Testis (tissue), 2 donors: ENCODE results near the gene ILDR1.

Source experiments
- POLR2A ChIP-seq: fragments of 450-650 bp; IDR thresholded peaks from one replicate; pipeline ENCODE4 v1.6.1; 2017; ENCODE audit warnings: antibody characterized with exemption, mild to moderate bottlenecking, moderate library complexity
- TF ChIP-seq, protein P1 (sequence below), 3 experiments: fragments of 450-650 bp in 2 of 3; fragments of 200-600 bp in 1 of 3; sonication (generic) in 1 of 3; IDR thresholded peaks; one replicate each; pipeline ENCODE4 v1.5.1; 2016 to 2019; ENCODE audit warnings: antibody characterized with exemption in 3 of 3, mild to moderate bottlenecking in 2 of 3, moderate library complexity in 1 of 3

DNA sequence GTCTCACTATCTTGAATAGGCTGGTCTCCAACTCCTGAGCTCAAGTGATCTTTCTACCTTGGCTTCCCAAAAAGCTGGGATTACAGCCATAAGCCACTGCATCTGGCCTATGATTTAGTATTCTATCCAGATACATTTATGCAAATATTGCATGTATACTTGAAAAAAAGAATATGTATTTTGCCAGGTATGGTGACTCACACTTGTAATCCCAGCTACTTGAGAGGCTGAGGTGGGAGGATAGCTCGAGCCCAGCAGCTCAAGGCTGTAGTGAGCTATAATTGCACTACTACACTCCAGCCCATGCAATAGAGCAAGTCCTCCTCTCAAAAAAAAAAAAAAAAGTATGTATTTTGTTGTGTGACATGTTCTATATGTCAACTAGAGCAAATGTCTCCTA lies 73.4 kb downstream of the ILDR1 start:
- TF ChIP-seq, protein P1, sequence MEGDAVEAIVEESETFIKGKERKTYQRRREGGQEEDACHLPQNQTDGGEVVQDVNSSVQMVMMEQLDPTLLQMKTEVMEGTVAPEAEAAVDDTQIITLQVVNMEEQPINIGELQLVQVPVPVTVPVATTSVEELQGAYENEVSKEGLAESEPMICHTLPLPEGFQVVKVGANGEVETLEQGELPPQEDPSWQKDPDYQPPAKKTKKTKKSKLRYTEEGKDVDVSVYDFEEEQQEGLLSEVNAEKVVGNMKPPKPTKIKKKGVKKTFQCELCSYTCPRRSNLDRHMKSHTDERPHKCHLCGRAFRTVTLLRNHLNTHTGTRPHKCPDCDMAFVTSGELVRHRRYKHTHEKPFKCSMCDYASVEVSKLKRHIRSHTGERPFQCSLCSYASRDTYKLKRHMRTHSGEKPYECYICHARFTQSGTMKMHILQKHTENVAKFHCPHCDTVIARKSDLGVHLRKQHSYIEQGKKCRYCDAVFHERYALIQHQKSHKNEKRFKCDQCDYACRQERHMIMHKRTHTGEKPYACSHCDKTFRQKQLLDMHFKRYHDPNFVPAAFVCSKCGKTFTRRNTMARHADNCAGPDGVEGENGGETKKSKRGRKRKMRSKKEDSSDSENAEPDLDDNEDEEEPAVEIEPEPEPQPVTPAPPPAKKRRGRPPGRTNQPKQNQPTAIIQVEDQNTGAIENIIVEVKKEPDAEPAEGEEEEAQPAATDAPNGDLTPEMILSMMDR (IDR thresholded peaks at IDR 0.05) = no peak
- no peak for TF ChIP-seq POLR2A
